Measurements from ENCODE around the gene C10orf90.
"Not testable (repeated sequence)": the region's sequence is repeated elsewhere in the genome, so short reads cannot be mapped to it uniquely, and the experiment has no call there.

Gene C10orf90

GRCh38 chr10:126391192-126391885 lies 279.2 kb downstream of the C10orf90 start:
- no peak for DNase-seq (ENCODE audit: low read depth, low spot score)

GRCh38 chr10:126390324-126390723 lies 280.2 kb downstream of the C10orf90 start:
- no peak for DNase-seq (ENCODE audit: low read depth, low spot score)

- peak; percentile 84 for DNase-seq (ENCODE audit: low read depth, low spot score)
Measured at GRCh38 chr10:126387931-126388911, 282.3 kb downstream of the C10orf90 start, which contains the start of gene ADAM12. Gene ADAM12 (minus strand): TSS chr10:126388477. CDS start chr10:126388145, 332 bp downstream.

GRCh38 chr10:126387041-126387921 lies 283.2 kb downstream of the C10orf90 start:
- DNase-seq (ENCODE audit: low read depth, low spot score): peak; percentile 93

- DNase-seq (ENCODE audit: low read depth, low spot score): peak; percentile 64
Measured at GRCh38 chr10:126384269-126384873, 286.1 kb downstream of the C10orf90 start.

GRCh38 chr10:126380352-126381076 lies 290.0 kb downstream of the C10orf90 start:
- no peak for DNase-seq (ENCODE audit: low read depth, low spot score)

- DNase-seq (ENCODE audit: low read depth, low spot score): not testable (repeated sequence)
Measured at GRCh38 chr10:126379166-126379565, 291.3 kb downstream of the C10orf90 start.

GRCh38 chr10:126376956-126377355 lies 293.5 kb downstream of the C10orf90 start:
- DNase-seq (ENCODE audit: low read depth, low spot score): peak; percentile 50

- no peak for DNase-seq (ENCODE audit: low read depth, low spot score)
Measured at GRCh38 chr10:126375926-126376554, 294.5 kb downstream of the C10orf90 start.

GRCh38 chr10:126375299-126375698 lies 295.2 kb downstream of the C10orf90 start:
- no peak for DNase-seq (ENCODE audit: low read depth, low spot score)
